HUES64 (cell line): Measurements from ENCODE around the gene ANKFY1.

Experiments used
- H3K27ac ChIP-seq: 2 replicates; pipeline ENCODE4 v1.7.0; 2013; ENCODE audit warnings: low read depth, low read length, inconsistent platforms
- H3K27me3 ChIP-seq: 2 replicates; pipeline ENCODE4 v1.6.1; 2013; ENCODE audit warnings: mild to moderate bottlenecking, low read length; ENCODE audit not compliant: insufficient read depth
- H3K36me3 ChIP-seq: 2 replicates; pipeline ENCODE4 v1.6.1; 2013; ENCODE audit warnings: mild to moderate bottlenecking, low read length; ENCODE audit not compliant: insufficient read depth
- H3K4me1 ChIP-seq: 2 replicates; pipeline ENCODE4 v1.6.1; 2013; ENCODE audit warnings: mild to moderate bottlenecking, low read length, moderate library complexity; ENCODE audit not compliant: insufficient read depth
- H3K4me3 ChIP-seq: 2 replicates; pipeline ENCODE4 v1.5.1; 2013; ENCODE audit warnings: mild to moderate bottlenecking, low read length, moderate library complexity
- H3K9ac ChIP-seq: 2 replicates; pipeline ENCODE4 v1.6.1; 2013; ENCODE audit warnings: mild to moderate bottlenecking, low read depth, low read length
- H3K9me3 ChIP-seq: 2 replicates; pipeline ENCODE4 v1.6.1; 2013; ENCODE audit warnings: low read depth, low read length; ENCODE audit not compliant: insufficient read depth
- WGBS: fragments of 150-250, 120-280 bp; methylation state at CpG from one replicate; pipeline ENCODE4 v1.1.7; 2013; ENCODE audit warnings: missing lambda C conversion rate; 5-methylcytosine and 5-hydroxymethylcytosine counted together

Gene ANKFY1

DNA sequence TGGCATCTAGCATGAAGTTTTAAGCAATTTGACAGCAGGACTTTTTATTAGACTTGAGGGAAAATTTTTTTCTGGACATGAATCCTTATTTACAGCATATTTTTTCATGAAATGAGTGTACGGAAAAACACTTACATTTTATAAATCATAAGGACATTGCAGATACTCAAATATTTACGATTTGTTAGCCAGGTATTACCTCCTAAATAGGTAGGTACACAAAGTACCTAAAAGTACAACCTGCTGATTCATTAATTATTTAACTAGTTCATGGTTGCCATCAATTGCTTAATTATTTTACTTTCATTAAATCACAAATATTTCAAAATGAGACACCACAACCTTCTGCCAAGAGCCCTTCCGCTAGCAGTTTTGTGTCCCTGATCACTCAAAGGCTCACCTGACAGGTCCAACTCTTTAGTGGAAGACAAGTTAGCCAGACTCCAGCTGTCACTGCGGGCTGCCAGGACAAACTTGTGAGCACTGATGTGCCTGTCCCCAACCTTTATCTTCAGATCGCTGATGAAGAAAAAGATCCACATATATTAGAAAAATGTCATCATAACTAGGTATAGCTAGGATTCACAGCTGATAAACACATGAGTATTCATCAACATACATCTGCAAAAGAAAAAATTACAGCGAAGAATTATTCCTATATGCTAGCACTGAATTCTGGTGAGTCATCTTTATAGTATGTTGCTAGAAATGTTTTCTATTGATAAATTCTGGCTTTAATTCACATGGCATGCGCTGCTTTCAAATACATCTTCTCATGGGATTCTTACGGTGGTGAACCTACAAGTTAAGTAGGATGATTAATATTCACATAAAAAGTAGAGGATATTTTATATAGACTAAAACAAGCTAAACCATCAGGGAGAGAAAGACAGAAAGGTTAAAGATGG lies 28.2 kb downstream of the ANKFY1 start:
- Histone ChIP-seq H3K27ac (no peak overlapping the region), H3K9ac (no peak overlapping the region), H3K4me1 (peaks cover 4% of the 10 kb centered on the region; the same call in 1 of the 2 replicates), H3K9me3 (no peaks in the 10 kb centered on the region), H3K36me3 (peaks cover 89% of the 10 kb centered on the region), H3K4me3 (no peak overlapping the region), H3K27me3 (no peaks in the 10 kb centered on the region)
- 99% methylated on average over 7 of the region's 8 CpGs for WGBS

DNA sequence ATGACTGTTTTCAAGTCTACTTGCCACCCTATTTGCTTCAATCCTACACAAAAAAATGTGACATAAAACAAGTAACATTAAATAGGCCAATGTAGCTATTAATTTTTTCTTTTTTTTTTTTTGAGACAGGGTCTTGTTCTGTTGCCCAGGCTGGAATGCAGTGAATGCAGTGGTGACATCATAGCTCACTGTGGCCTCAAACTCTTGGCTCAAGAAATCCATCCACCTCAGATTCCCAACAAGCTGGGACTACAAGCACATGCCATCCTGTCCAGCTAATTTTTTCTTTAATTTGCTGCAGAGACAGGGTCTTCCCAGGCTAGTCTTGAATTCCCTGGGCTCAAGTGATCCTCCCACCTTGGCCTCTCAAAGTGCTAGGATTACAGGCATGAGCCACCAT lies 29.4 kb downstream of the ANKFY1 start:
- H3K36me3 ChIP-seq = peaks cover 85% of the 10 kb centered on the region
- H3K27me3 ChIP-seq = no peaks in the 10 kb centered on the region
- H3K27ac ChIP-seq = no peak overlapping the region

DNA sequence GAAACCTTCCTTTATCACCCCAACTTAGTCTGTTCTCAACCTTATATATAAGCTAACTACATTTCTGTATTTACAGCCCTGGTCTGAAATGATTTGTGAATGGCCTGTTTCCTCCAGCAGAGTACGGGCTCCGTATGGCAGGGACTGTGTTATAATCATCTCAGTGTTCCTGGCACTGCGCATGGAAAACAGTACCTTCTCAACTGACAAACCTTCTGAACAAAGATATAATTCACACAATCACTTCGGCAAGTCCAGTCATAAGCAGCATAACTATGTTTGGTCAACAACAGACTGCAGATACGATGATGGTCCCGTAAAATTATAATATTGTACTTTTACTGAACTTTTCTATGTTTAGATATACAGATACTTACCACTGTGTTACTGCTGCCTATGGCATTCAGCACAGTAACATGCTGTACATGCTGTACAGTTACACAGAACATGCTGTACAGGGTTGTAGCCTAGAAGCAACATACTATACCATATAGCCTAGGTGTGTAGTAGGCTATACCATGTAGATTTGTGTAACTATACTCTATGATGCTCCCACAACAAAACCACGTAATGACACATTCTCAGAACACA lies 30.0 kb downstream of the ANKFY1 start:
- no peak overlapping the region for H3K27ac ChIP-seq
- peaks cover 9% of the 10 kb centered on the region; the same call in 1 of the 2 replicates for H3K4me1 ChIP-seq
- no peak overlapping the region for H3K9ac ChIP-seq
- peaks cover 81% of the 10 kb centered on the region for H3K36me3 ChIP-seq
- no peaks in the 10 kb centered on the region for H3K27me3 ChIP-seq
- 96% methylated on average over 6 of the region's 7 CpGs for WGBS
- no peak overlapping the region for H3K4me3 ChIP-seq
- no peaks in the 10 kb centered on the region for H3K9me3 ChIP-seq

More for the DNA sequence above, 29.4 kb downstream of the ANKFY1 start:
- Histone ChIP-seq H3K9me3 (no peaks in the 10 kb centered on the region), H3K4me1 (peaks cover 9% of the 10 kb centered on the region; the same call in 1 of the 2 replicates), H3K9ac (no peak overlapping the region), H3K4me3 (no peak overlapping the region)

DNA sequence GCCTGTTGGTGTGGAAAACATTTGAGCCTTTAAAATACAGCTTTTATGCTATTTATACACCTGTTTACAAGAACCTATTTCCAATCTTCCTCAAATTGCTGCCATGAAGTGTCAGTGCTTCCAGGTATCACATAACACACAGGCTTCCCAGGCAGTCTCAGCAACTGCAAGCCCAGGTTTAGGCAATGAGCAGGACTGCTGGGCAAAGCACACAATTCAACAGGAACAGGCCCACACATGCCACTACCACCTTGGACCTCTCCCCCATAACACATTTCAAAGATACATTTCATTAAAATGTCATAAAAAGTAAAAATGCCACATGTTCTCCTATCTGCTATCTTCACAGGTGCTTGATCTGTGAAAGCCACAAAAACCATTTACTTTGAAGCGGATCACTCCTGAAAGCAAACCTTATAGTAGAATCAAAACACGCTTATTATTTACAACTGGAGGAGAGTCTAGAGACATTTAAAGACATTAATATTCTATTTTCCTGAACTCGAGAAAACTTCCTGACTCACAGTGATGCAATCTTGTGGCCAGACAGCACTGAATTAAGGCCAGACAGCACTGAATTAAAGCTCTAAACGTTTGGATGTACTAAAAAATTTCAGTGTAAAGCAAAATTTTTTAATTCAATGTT lies 31.5 kb downstream of the ANKFY1 start:
- peaks cover 66% of the 10 kb centered on the region for H3K36me3 ChIP-seq
- H3K27ac ChIP-seq = no peak overlapping the region
- no peaks in the 10 kb centered on the region for H3K27me3 ChIP-seq
- H3K4me1 ChIP-seq = peaks cover 9% of the 10 kb centered on the region; the same call in 1 of the 2 replicates
- H3K4me3 ChIP-seq = no peak overlapping the region
- no peak overlapping the region for H3K9ac ChIP-seq
- 95% methylated on average over 4 of the region's 4 CpGs for WGBS
- no peaks in the 10 kb centered on the region for H3K9me3 ChIP-seq

DNA sequence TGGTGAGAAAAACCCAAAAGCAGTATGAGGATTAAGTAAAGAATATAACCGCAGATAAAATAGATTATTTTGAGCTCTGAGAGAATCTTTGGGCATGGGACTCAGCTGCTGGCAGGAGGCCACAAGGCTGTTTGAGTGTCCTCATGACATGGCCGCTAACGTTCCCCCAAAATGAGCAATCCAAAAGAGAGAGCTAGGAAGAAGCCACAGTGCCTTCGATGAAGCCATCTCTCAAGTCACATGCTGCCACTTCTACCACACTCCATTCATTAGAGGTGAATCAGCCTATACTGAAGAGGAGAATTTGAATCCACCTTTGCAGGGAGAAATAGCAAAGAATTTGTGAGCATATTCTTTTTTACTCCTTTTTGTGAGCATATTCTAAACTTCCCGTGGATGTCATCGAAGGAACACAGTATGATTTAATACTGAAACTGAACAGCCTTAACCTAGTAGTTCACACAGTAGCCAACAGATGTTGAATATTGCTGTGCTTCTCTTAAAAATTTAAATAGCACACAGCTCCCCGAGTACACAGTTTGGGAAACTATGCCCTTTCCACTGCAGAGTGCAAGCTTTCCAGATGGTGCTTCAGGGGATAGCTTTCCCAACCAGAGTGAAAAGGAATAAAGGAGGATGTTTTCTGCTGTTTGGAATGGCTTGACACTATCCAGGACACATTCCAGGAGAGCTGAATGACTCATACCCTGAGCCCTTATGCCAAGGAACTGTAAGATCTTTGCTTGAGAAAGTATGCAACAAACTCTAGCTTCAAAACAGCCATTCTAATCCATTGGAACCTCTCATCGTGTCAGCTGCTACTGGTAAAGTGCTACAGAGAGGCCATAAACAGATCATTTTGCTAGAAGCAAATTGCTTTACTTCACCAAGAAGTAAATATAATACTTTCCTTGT lies 33.9 kb downstream of the ANKFY1 start:
- H3K27me3 ChIP-seq = no peaks in the 10 kb centered on the region
- no peaks in the 10 kb centered on the region for H3K9me3 ChIP-seq
- peaks cover 9% of the 10 kb centered on the region; the same call in 1 of the 2 replicates for H3K4me1 ChIP-seq
- peak overlapping the region; percentile 3; the same call in 1 of the 2 replicates for H3K27ac ChIP-seq
- H3K9ac ChIP-seq = peak overlapping the region; percentile 9; the same call in 1 of the 2 replicates
- no peak overlapping the region for H3K4me3 ChIP-seq
- WGBS = 83% methylated on average over 8 of the region's 8 CpGs
- peaks cover 60% of the 10 kb centered on the region for H3K36me3 ChIP-seq

DNA sequence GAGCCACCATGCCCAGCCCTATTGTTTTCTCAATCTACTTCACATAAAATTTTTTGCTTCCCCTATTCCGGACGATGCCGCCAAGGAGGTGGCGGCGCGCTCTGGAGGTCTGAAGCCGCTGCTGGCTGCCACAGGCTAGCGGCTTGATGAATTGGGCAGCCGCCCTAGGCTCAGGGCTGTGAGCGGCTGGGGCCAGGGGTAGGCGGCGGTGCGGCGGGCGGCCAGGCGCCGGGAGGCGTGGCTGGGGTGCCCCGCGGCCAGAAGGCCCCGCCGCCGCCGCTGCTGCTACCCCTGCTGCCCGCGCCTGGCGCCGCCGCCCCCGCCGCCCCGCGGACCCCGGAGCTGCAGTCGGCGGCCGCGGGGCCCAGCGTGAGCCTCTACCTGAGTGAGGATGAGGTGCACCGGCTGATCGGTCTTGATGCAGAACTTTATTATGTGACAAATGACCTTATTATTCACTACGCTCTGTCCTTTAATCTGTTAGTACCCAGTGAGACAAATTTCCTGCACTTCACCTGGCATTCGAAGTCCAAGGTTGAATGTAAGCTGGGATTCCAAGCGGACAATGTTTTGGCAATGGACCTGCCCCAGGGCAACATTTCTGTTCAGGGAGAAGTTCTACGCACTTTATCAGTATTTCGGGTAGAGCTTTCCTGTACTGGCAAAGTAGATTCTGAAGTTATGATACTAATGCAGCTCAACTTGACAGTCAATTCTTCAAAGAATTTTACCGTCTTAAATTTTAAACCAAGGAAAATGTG lies 41.7 kb downstream of the ANKFY1 start:
- Histone ChIP-seq H3K9ac (no peak overlapping the region), H3K36me3 (peaks cover 32% of the 10 kb centered on the region)

DNA sequence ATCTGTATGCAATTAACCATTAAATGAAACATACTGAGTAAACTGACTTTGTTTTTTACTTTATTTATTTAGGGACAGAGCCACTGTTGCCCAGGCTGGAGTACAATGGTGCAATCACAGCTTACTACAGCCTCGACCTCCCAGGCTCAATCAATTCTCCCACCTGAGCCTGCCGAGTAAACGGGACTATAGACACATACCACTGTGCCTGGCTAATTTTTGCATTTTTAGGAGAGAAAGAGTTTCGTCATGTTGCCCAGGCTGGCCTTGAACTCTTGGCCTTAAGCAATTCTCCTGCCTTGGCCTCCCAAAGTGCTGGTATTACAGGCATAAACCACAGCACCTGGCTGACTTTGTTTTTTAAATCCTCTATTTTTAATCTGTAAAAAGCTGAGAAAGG lies 42.6 kb downstream of the ANKFY1 start:
- H3K36me3 ChIP-seq = peaks cover 39% of the 10 kb centered on the region
- H3K9me3 ChIP-seq = no peaks in the 10 kb centered on the region
- no peak overlapping the region for H3K27ac ChIP-seq
- no peaks in the 10 kb centered on the region for H3K27me3 ChIP-seq
- 87% methylated on average over 4 of the region's 4 CpGs for WGBS
- H3K4me1 ChIP-seq = no peaks in the 10 kb centered on the region
- no peak overlapping the region for H3K4me3 ChIP-seq
- H3K9ac ChIP-seq = no peak overlapping the region

More for the DNA sequence above, 41.7 kb downstream of the ANKFY1 start:
- no peaks in the 10 kb centered on the region for H3K27me3 ChIP-seq
- WGBS = 96% methylated on average over 47 of the region's 47 CpGs
- no peak overlapping the region for H3K4me3 ChIP-seq
- H3K27ac ChIP-seq = no peak overlapping the region
- H3K4me1 ChIP-seq = no peaks in the 10 kb centered on the region
- no peaks in the 10 kb centered on the region for H3K9me3 ChIP-seq

DNA sequence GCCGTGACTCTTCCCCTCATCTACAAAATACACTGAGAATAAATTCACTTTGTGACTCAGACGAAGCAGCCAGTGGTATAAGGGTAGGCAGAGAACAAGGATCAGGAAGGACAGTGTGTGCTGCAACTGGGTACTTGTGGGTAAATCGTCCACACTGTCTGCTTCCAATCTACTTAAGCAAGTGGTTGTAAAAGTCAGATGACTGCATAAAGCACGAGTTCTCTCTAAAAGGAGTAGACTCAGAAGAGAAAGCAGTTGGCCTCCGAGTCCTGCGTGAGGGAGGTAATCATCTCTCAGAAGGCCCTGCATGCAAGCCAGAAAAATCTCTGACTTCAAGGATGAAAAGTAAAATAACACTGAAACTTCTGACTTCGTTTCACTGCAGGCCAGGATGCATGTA lies 43.1 kb downstream of the ANKFY1 start:
- Histone ChIP-seq H3K9me3 (no peaks in the 10 kb centered on the region), H3K4me1 (no peaks in the 10 kb centered on the region), H3K4me3 (no peak overlapping the region), H3K27ac (no peak overlapping the region), H3K36me3 (peaks cover 36% of the 10 kb centered on the region), H3K27me3 (no peaks in the 10 kb centered on the region), H3K9ac (no peak overlapping the region)
- WGBS = 92% methylated on average over 6 of the region's 7 CpGs

DNA sequence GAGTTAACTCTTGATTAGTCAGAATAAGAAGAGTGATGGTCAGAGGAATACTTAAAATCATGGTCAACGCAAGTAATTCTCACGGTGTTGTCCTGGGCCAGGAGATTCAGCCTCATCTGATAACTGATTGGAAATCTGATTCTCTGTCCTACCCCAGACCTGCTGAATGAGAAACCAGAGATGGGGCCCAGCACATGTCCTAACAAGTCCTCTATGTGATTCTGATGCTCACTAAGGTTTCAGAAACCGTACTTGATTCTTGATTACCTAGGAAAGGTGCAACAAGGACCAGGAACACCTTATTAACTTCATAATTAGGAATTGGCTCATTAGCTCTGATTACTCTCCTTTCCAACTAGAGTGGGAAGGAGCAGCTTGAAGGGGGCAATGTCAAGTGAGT lies 44.5 kb downstream of the ANKFY1 start:
- Histone ChIP-seq H3K27me3 (no peaks in the 10 kb centered on the region), H3K4me3 (no peak overlapping the region), H3K4me1 (no peaks in the 10 kb centered on the region), H3K9ac (no peak overlapping the region), H3K27ac (no peak overlapping the region), H3K9me3 (no peaks in the 10 kb centered on the region), H3K36me3 (peaks cover 29% of the 10 kb centered on the region)
- WGBS = 96% methylated on average over 3 of the region's 3 CpGs
